SK-N-MC (cell line): ENCODE results near the gene CYB5B.

Experiments used
- EZH2 ChIP-seq: fragments of 200-600 bp; sonication (generic); IDR thresholded peaks from one replicate; pipeline ENCODE4 v1.6.1; 2017; ENCODE audit warnings: antibody characterized with exemption
- POLR2AphosphoS5 ChIP-seq: IDR thresholded peaks from 2 replicates; pipeline ENCODE4 v1.6.1; 2012; ENCODE audit warnings: mild to moderate bottlenecking, low read depth, low read length, borderline replicate concordance

DNA sequence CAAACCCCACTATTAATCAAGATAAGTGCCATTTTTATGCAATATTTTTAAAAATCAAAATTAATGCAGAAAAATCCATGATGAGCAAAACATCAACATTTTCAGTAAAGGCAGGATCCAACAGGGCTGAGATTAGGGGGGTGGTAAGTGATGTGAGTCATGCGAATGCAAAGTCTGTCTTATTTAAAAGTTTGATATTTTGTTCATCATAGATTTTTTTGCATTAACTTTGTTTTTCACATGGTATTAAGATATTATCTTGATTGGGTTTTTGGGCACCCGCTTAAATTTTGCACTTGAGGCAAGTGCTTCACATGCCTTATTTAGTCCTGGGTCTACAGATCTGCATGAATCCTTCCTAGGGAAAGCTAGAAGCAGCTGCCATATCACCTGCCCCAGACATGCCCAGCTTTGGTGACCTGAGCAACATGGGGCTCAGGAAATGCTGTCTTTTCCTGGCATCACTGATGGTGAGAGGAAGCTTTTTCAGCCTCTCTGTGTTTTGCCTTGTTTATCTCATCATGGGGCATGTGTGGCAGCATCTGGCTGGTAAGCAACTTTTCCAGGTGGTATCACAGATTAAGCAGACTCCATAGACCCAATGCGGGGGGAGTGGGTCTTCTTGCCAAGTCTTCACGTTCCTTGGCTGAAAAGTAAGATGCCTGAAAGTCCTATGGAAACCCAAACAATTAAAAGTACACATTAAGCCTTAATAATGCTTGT, 83.8 kb downstream of the CYB5B start:
- TF ChIP-seq POLR2AphosphoS5 (no peak), EZH2 (no peak)
